ENCODE measurements around the gene SCYGR1. TPM values are rescaled to one million over a fixed set of nuclear protein-coding genes. Genes with fewer than 3 reads are reported as not detected.

The SCYGR1 gene
- total RNA-seq, 1 donor from 2014 or later = not detected

DNA sequence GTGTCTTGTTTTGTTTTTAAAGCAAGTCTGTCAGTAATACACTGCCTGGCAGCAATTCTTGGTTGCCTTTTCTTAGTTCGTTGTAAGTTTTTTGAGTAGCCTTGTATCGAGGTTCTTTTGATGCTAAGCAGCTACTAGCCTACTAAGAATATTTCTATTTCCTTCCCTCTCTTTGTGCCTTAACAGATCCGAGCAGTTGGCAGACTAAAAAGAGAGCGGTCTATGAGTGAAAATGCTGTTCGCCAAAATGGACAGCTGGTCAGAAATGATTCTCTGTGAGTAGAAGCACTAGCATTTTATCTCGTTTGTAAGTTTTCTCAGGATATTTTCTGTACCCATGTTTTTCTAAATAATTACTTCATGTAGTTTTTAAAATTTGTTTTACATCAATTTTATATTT, 47.6 kb downstream of the SCYGR1 start:
- intact Hi-C loops (cut with DNase I) = no loop called here
- DNase-seq (ENCODE audit: low spot score) = no peak

DNA sequence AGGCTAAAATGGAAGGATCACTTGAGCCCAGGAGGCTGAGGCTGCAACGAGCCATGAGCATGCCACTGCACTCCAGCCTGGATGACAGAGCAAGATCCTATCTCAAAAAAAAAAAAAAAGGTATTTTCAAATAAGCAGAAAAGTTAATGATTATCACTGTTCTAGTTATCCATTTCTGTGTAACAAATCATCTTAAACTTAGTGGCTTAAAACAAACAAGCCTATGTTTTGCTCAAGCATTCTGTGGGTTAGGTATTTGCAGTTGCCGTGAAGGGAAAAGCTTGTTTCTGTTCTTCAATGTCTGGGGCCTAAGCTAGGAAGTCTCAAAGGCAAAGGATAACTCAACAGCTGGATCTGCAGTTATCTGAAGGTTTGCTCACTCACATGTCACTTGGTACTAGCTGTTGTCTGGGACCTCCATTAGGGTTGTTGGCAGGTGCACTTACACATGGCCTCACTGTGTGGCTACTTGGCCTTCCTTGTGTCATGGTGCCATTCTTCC, 48.6 kb downstream of the SCYGR1 start:
- no peak for DNase-seq (ENCODE audit: low spot score)
- intact Hi-C loops (cut with DNase I) = no loop called here

Other genes with a start within 250 kb of the SCYGR1 start
- gene COL4A4, start 223.7 kb downstream of the SCYGR1 start, total RNA-seq = 3.0 TPM
- 1.6 TPM for gene COL4A3, start 223.3 kb downstream of the SCYGR1 start, total RNA-seq
- gene MFF, start 62.7 kb downstream of the SCYGR1 start, total RNA-seq = 75.6 TPM
- gene TM4SF20, start 8.6 kb downstream of the SCYGR1 start, total RNA-seq = not detected
- gene AGFG1, start 84.2 kb upstream of the SCYGR1 start, total RNA-seq = 58.2 TPM
- not detected for gene SCYGR2, start 210.9 kb upstream of the SCYGR1 start, total RNA-seq
- gene SCYGR3, start 226.9 kb upstream of the SCYGR1 start, total RNA-seq = not detected
- not detected for gene SCYGR4, start 229.5 kb upstream of the SCYGR1 start, total RNA-seq